ENCODE measurements around the gene SLC39A11. TPM values are rescaled to one million over a fixed set of nuclear protein-coding genes. Genes with fewer than 3 reads are reported as not detected.
A peak's percentile ranks its signal among the peaks of the same experiment; 100 is the strongest.

The SLC39A11 gene
- total and polyA plus RNA-seq, 2 of the 13 experiments (the other 11 are each of a cell fraction or from before 2014, with no cell fraction given): 17.2 to 31.5 TPM

- TF ChIP-seq SNAPC4 (CRISPR knock-in tag; IDR thresholded peaks at IDR 0.05) (no peak), PAX8 (CRISPR knock-in tag; IDR thresholded peaks at IDR 0.05; ENCODE audit: borderline replicate concordance) (no peak), SP5 (CRISPR knock-in tag; IDR thresholded peaks at IDR 0.05; ENCODE audit: borderline replicate concordance, low read depth) (peak; percentile 43; the same call in 1 of the 2 replicates), ZNF143 (CRISPR knock-in tag; IDR thresholded peaks at IDR 0.05) (0 out of 2 replicates have a peak, but pooled peaks have one; percentile 20), HMGXB4 (CRISPR knock-in tag; IDR thresholded peaks at IDR 0.05; ENCODE audit: borderline replicate concordance in 1 of 2, low read depth in 1 of 2) (peak in 1 of 2 experiments; percentile 30; a peak in 1 of 4 replicates), ZNF484 (CRISPR knock-in tag; IDR thresholded peaks at IDR 0.05; ENCODE audit: borderline replicate concordance, low read depth) (no peak), ATF3 (CRISPR knock-in tag; IDR thresholded peaks at IDR 0.05) (peak; percentile 60; the same call in 1 of the 2 replicates), RNF2 (conservative IDR thresholded peaks at IDR 0.05; ENCODE audit: low read depth) (no peak), HMGXB3 (CRISPR knock-in tag; IDR thresholded peaks at IDR 0.05; ENCODE audit: borderline replicate concordance) (peak; percentile 80; the same call in 1 of the 2 replicates), ZBTB2 (CRISPR knock-in tag; IDR thresholded peaks at IDR 0.05; ENCODE audit: low read depth) (0 out of 2 replicates have a peak, but pooled peaks have one; percentile 39), GLMP (CRISPR knock-in tag; IDR thresholded peaks at IDR 0.05; ENCODE audit: borderline replicate concordance) (no peak), ZNF205 (CRISPR knock-in tag; IDR thresholded peaks at IDR 0.05) (no peak), ZNF337 (CRISPR knock-in tag; IDR thresholded peaks at IDR 0.05; ENCODE audit: borderline replicate concordance, low read depth) (peak; percentile 46; the same call in 1 of the 2 replicates), CCAR2 (optimal IDR thresholded peaks at IDR 0.05; ENCODE audit: low read depth, low read length) (no peak)
Measured at GRCh38 chr17:72604518-72604917, 488.0 kb downstream of the SLC39A11 start (continued).

All from HepG2 (cell line).